Transverse colon (tissue), 4 donors: Measurements from ENCODE around the gene ZBTB20. TPM values are rescaled to one million over a fixed set of nuclear protein-coding genes. Genes with fewer than 3 reads are reported as not detected.

Experiments used
- DNase-seq: peaks from one replicate; pipeline ENCODE4 v3.0.0-alpha.2; 2019
- H3K27ac ChIP-seq, 4 donors: fragments of 200-600 bp; sonication (generic); 2 replicates each; pipeline ENCODE4 v1.5.1; 2016 to 2018; ENCODE audit warnings: inconsistent platforms in 4 of 4
- H3K27me3 ChIP-seq: fragments of 200-600 bp; sonication (generic); 2 replicates; pipeline ENCODE4 v1.5.1; 2017; ENCODE audit warnings: inconsistent platforms
- H3K36me3 ChIP-seq, 4 donors: fragments of 200-600 bp; sonication (generic); 2 replicates each; pipeline ENCODE4 v1.5.1; 2017 to 2019; ENCODE audit warnings: inconsistent platforms in 4 of 4
- H3K4me1 ChIP-seq, 4 donors: fragments of 200-600 bp; sonication (generic); 2 replicates each; pipeline ENCODE4 v1.5.1; 2017 to 2020; ENCODE audit warnings: inconsistent platforms in 4 of 4
- H3K4me3 ChIP-seq, 4 donors: fragments of 200-600 bp; sonication (generic); 1 replicate in 1 of 4; 2 replicates in 3 of 4; pipeline versions ENCODE4 v1.5.1 to v1.6.1; 2017 to 2019; ENCODE audit warnings: inconsistent platforms in 4 of 4
- H3K9me3 ChIP-seq, 2 donors: fragments of 200-600 bp; sonication (generic); 2 replicates each; pipeline ENCODE4 v1.5.1; 2017 to 2019; ENCODE audit warnings: inconsistent platforms in 2 of 2
- CTCF ChIP-seq, 5 experiments: fragments of 200-600 bp in 3 of 5; fragments of 450-650 bp in 2 of 5; sonication (generic) in 3 of 5; IDR thresholded peaks; 1 replicate in 2 of 5; 2 replicates in 3 of 5; pipeline ENCODE4 v1.5.1; 2016 to 2017; ENCODE audit warnings: antibody characterized with exemption in 5 of 5, inconsistent platforms in 3 of 5, mild to moderate bottlenecking in 2 of 5, moderate library complexity in 1 of 5
- EP300 ChIP-seq: sonication (generic); formaldehyde crosslinking; IDR thresholded peaks from one replicate; pipeline ENCODE4 v1.6.1; 2017; ENCODE audit warnings: antibody characterized with exemption, low read depth
- POLR2A ChIP-seq: fragments of 450-650 bp; IDR thresholded peaks from one replicate; pipeline ENCODE4 v1.6.1; 2016; ENCODE audit warnings: antibody characterized with exemption, mild to moderate bottlenecking, moderate library complexity
- POLR2AphosphoS5 ChIP-seq, 3 donors: sonication (generic); formaldehyde crosslinking; IDR thresholded peaks; one replicate each; pipeline ENCODE4 v1.6.1; 2016; ENCODE audit warnings: antibody characterized with exemption in 3 of 3
- WGBS, 2 donors: methylation state at CpG; one replicate each; pipeline ENCODE4 v1.1.5; 2018; ENCODE audit warnings: low coverage in 1 of 2; 5-methylcytosine and 5-hydroxymethylcytosine counted together
- in situ Hi-C, 4 donors: fragments of 200-750 bp; cut with MboI; loops; one replicate each; pipeline versions ENCODE4 v1.15.0 to v1.15.1; 2017; ENCODE audit warnings: low sequenced_read_pairs in 3 of 4, low pct_ligation_motif_present in 1 of 4, low pct_unique_long_range_greater_than_20kb in 1 of 4
- intact Hi-C: fragments of 100-400 bp; cut with DNase I; formaldehyde crosslinking; loops from one replicate; pipeline ENCODE4 v1.15.1; 2023; ENCODE audit warnings: low total_unique reads
- total RNA-seq, 4 donors: library from RNA; depleted of rRNA; stranded (reverse); fragments of >200 nt; gene quantifications; one replicate each; pipeline ENCODE4 v1.1.0, GENCODE V29; 2016

ZBTB20 gene
- total RNA-seq, 4 donors from 2014 or later = 44.6 to 50.5 (median 46.4) TPM

- H3K36me3 ChIP-seq = no peaks in the 10 kb centered on the region
- TF ChIP-seq POLR2A (no peak), CTCF (IDR thresholded peaks at IDR 0.05) (no peak), POLR2AphosphoS5 (IDR thresholded peaks at IDR 0.05) (no peak), EP300 (no peak)
- in situ Hi-C loops = no loop called here
- WGBS, 2 donors = 50 to 58% methylated on average over 1 of the region's 1 CpG
- no peaks in the 10 kb centered on the region for H3K4me1 ChIP-seq
- H3K9me3 ChIP-seq = no peaks in the 10 kb centered on the region
- intact Hi-C loops = no loop called here
- H3K27ac ChIP-seq = no peak overlapping the region
- no peak overlapping the region for H3K4me3 ChIP-seq
- no peak for DNase-seq
- H3K27me3 ChIP-seq = no peaks in the 10 kb centered on the region
Measured at GRCh38 chr3:114967168-114967567, 179.9 kb downstream of the ZBTB20 start.

GRCh38 chr3:114962189-114962588, 184.9 kb downstream of the ZBTB20 start:
- H3K36me3 ChIP-seq = no peaks in the 10 kb centered on the region
- H3K27ac ChIP-seq = no peak overlapping the region
- no peaks in the 10 kb centered on the region for H3K4me1 ChIP-seq
- H3K9me3 ChIP-seq = no peaks in the 10 kb centered on the region
- in situ Hi-C loops (no loop called here), intact Hi-C loops (no loop called here)
- WGBS, 2 donors = 64 to 68% methylated on average over 2 of the region's 2 CpGs
- no peak overlapping the region for H3K4me3 ChIP-seq
- no peaks in the 10 kb centered on the region for H3K27me3 ChIP-seq
- no peak for DNase-seq
- TF ChIP-seq POLR2A (no peak), CTCF (IDR thresholded peaks at IDR 0.05) (no peak)

- no peak overlapping the region for H3K4me3 ChIP-seq
- H3K4me1 ChIP-seq = no peaks in the 10 kb centered on the region
- in situ Hi-C loops = no loop called here
- no peak overlapping the region for H3K27ac ChIP-seq
- no peak for DNase-seq
- no peaks in the 10 kb centered on the region for H3K36me3 ChIP-seq
- TF ChIP-seq CTCF (IDR thresholded peaks at IDR 0.05) = no peak
- TF ChIP-seq EP300 = no peak
- no peak for TF ChIP-seq POLR2A
- TF ChIP-seq POLR2AphosphoS5 (IDR thresholded peaks at IDR 0.05) = no peak
- intact Hi-C loops = no loop called here
- H3K27me3 ChIP-seq = no peaks in the 10 kb centered on the region
- peaks cover 2 to 8% of the 10 kb centered on the region in 2 donors for H3K9me3 ChIP-seq
Measured at GRCh38 chr3:114958930-114959329, 188.2 kb downstream of the ZBTB20 start.

- Histone ChIP-seq H3K4me3 (no peak overlapping the region), H3K4me1 (no peaks in the 10 kb centered on the region), H3K9me3 (peaks cover 15 to 25% of the 10 kb centered on the region in 2 donors), H3K27me3 (no peaks in the 10 kb centered on the region), H3K36me3 (no peaks in the 10 kb centered on the region), H3K27ac (no peak overlapping the region)
- 83 to 100% methylated on average over 1 of the region's 1 CpG for WGBS, 2 donors
- intact Hi-C loops (loop anchor here (2.0 kb wide), 1 partner anchor 47 kb away; no protein-coding TSS in a partner anchor), in situ Hi-C loops (no loop called here)
- no peak for DNase-seq
- no peak for TF ChIP-seq POLR2AphosphoS5 (IDR thresholded peaks at IDR 0.05)
- TF ChIP-seq POLR2A = no peak
- no peak for TF ChIP-seq EP300
- TF ChIP-seq CTCF (IDR thresholded peaks at IDR 0.05) = no peak
Measured at GRCh38 chr3:114953800-114954199, 193.3 kb downstream of the ZBTB20 start.
